Measurements from ENCODE around the gene FLT4.

Gene FLT4

DNA sequence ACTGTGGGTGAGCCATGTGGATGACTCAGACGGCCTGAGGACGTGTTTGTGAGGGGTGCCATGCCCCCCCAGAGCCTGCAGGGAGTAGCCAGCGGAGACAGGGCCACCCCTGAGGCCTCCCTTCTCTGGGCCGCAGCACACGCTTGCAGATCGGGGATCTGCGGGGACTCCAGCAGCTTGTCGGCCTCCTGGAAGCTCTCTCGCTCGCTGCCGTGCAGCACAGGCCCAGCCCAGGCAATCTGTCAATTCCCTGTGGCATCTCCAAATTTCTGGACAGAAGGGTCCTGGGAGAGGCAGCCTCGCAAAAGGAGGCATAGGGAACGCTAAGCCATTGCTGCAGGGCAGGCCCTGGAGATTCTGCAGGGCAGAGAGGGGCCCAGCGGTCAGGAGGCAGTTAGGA lies 21.2 kb downstream of the FLT4 start:
- TF ChIP-seq, protein P1, sequence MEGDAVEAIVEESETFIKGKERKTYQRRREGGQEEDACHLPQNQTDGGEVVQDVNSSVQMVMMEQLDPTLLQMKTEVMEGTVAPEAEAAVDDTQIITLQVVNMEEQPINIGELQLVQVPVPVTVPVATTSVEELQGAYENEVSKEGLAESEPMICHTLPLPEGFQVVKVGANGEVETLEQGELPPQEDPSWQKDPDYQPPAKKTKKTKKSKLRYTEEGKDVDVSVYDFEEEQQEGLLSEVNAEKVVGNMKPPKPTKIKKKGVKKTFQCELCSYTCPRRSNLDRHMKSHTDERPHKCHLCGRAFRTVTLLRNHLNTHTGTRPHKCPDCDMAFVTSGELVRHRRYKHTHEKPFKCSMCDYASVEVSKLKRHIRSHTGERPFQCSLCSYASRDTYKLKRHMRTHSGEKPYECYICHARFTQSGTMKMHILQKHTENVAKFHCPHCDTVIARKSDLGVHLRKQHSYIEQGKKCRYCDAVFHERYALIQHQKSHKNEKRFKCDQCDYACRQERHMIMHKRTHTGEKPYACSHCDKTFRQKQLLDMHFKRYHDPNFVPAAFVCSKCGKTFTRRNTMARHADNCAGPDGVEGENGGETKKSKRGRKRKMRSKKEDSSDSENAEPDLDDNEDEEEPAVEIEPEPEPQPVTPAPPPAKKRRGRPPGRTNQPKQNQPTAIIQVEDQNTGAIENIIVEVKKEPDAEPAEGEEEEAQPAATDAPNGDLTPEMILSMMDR (IDR thresholded peaks at IDR 0.05) = no peak

DNA sequence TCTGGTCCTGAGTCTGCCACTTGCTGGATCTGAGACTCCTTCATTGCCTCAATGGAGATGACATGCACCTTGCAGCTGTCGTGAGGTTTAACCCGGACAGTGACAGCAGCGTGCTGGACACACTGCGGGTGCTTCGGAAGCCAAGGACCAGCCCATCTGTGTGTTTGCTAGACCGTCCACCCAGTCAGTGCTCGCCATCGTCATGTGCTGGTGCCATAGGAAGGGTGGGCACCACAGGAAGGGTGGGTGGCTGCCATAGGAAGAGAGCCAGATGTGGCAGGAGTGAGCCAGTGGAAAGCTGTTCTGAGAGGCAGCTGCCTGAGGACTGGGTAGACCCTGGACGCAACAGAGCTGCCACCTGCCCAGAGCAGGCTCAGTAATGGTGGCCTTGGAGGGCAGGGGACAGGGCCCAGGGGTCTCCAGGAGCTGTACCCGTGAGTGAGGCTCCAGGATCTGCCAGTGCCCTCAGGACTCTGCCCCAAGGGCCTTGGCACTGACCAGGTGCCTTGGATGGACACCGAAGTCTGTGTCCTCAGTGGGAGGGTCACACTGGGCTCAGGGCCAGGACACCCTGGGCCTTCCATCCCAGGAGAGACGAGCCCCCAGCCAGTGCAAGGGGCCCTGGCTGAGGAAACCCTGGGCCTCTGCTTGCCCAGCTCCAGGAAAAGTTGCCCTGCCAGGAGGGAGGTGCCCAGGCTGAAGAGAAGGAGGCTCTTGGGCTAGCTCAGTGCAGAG lies 21.8 kb downstream of the FLT4 start:
- TF ChIP-seq, protein P1 (IDR thresholded peaks at IDR 0.05) = no peak

DNA sequence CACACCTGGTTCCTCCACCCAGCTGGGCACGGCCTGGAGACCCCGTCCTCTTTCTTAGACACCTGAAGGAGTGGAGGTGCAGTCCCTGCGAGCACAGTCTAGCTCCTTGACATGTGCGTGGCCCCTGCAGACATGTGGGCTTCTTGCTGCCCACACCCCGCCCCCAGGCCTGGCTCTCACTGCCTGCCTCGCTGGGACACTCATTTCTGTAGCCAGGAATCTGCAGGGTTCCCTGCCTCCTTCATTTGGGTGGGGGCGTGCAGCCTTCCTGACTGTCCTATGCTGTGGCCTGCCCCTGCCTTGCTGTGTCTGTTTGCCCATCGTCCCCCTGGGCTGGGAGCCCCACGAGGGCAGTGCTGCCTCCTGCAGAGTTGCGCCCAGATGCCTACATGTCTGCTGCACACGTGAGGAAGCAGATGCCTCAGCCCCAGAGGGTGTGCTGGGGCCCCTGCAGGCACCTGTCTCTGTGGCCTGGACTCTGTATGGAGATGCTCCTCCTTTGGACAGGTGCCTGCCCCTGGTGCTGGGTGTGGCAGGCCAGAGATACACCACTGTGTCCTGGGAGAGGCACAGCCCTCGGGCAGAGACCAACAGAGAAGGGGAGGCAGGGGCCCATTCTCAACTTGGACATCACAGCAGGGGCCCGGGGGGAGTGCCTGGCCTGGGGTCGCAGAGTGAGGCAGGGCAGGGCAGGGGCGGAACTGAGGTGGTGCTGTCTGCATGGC lies 22.6 kb downstream of the FLT4 start:
- TF ChIP-seq, protein P1 (IDR thresholded peaks at IDR 0.05) = no peak

DNA sequence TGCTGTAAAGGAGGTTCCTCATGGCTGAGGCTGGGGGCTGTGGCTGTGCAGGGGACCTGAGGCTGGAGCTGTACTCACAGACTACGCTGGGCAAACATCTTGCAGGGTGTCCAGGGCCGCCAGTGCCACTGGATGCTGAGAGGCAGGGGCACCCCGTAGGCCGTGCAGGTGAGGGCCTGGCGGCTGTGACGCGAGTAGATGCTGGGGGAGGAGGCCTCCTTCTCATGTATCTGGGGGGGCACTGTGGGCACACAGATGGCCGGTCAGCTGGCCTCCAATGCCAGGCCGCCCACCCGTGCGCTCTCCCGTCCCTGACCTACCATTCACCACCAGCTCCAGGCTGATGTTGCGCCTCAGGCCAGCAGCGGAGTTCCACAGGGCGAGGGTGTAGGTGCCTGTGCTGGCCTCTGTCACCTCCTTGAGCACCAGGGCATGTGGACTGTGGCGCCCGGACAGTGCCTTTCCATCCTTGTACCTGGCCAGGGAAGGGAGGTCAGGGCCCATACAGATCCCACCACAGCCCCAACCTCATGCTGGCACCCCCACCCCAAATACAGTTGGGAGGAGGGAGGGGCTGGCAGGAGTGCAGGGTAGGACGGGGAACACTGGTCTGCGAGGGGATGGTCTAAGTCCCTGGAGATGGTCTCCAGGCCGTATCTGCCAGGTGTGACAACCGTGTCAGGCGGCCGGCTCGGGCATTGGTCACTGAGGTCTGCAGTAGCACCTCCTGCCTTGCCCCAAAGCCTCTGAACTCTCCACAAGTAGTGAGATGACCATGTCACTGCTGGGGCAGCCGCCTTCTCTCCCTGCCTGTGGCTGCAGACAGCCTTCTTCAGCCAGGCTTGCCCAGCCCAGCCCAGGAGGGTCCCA lies 23.4 kb downstream of the FLT4 start:
- TF ChIP-seq, protein P1 (IDR thresholded peaks at IDR 0.05) = no peak

DNA sequence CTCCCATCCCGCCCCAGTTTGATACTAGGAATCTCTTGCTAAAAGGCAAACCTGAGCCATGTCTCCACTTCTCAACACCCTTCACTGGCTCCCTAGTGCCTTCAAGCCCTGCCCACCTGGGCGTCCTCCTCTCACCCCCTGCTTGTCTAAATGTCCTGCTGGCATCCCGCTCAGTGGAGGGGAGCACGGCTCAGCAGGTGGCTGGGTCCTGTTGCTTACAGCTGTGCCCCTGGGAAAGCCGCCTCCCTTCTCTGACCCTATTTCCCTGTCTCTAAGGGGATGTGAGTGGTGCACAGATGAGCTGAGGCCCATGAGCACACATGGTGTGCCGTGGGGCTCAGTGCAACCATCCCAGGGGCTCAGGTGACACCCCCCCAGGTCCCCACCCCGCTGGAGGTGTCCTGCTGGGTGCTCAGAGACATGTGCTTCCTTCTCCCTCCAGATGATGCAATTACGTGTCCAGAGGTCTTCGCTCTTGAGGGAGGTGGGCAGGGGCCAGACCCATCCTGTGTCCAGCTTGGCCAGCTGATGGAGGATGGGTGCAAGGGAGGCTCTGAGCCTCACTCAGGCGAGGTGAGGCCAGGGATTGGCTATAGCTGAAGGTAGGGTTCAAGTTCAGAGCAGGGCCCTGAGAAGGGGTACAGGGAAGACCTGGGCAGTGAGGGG lies 24.1 kb downstream of the FLT4 start:
- TF ChIP-seq, protein P1 (IDR thresholded peaks at IDR 0.05) = no peak

DNA sequence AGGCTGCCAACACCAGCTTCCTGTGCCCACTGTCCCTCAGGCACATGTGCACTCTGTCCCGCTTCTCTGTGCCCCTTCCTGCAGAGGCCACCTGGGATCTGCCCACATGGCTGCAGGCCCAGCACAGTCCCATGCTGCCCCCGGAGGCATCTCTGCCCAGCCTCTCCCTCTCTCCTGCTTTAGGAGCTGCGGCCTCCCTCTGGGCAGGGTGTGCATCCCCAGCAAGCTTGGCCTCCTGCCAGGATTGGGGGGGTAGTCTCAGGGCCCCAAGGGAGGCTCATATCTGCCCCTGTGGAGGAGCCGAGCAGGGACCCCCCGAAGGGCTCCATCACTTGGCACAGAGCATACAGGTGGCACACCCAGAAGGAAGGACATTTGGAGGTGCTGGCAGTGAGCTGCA lies 24.8 kb downstream of the FLT4 start:
- TF ChIP-seq, protein P1 (IDR thresholded peaks at IDR 0.05) = no peak

DNA sequence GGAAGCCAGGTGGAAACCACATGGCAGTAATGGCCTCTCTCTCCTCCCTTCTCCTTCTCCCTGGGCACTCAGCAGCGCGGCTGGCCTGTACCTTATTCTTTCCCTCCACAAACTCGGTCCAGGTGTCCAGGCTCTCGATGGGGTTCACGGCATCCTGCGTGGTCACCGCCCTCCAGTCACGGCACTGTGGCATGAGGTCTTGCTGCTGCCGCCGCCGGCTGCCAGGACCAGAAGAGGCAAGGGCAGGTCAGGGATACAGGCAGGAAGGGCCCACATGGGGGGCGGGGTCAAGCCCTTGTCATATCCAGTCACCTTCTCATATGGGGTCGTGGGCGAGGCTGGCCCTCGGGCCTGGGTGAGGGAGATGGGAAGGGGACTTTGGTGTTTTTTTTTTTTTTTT lies 25.6 kb downstream of the FLT4 start:
- TF ChIP-seq, protein P1 (IDR thresholded peaks at IDR 0.05) = no peak

Measured in LNCAP (cell line).